Measurements from ENCODE around the gene MIB2. TPM values are rescaled to one million over a fixed set of nuclear protein-coding genes. Genes with fewer than 3 reads are reported as not detected.

The MIB2 gene
- total RNA-seq = 49.6 TPM

DNA sequence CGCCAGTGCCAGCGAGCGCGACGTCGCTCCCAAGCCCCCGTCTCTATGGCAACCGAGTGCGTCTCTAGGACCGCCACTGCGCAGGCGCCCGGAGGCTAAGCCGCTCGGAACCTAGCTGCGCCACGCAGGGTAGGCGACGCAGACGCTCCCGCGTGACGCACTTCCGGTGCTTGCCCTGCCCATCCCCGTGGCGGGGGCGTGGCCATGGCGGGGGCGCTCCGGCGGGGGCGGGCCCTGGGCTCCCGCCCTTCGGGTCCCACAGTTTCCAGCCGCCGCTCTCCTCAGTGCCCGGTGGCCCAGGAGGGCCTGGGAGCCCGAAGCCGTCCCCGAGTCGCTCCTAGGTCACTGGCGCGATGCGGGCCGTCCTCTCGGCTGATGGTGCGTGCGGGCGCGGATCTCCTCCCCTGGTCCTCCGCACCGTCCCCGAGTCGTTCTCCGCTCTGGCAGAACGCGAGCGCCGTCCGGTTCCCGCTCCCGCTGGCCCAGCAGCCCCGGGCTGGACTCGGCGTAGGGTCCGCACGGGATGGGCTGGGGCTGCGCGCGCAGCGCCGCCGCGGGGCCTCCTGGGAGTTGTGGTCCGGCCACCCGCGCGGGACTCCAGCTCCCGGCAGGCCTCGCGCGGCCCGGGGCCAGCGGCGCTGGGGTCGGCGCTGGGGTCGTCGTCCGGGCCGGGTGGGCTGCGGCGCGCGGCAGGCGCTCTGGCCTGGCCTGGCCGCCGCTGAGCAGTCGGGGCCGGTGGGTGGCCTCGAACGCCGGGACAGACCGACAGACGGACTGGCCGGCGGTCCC lies at the start of gene MIB2:
Gene MIB2 (plus strand): TSS at position 245 of the 789 bp plus-strand sequence. CDS start 7,953 bp downstream, outside the sequence.
- H3K9me3 ChIP-seq (ENCODE audit: control insufficient read depth in 3 of 3, low read length in 3 of 3) = no peaks in the 10 kb centered on the region
- no peaks in the 10 kb centered on the region for H3K27me3 ChIP-seq (ENCODE audit: control insufficient read depth in 3 of 3, insufficient read depth in 3 of 3, low read length in 3 of 3)
- peak within 1 kb of the TSS; percentile 87 to 98 (median 98) for H3K4me3 ChIP-seq (ENCODE audit: low read length in 3 of 3)
- peak within 1 kb of the TSS; percentile 87 to 100 (median 98) for H3K9ac ChIP-seq (ENCODE audit: low read depth in 1 of 3, low read length in 3 of 3)
- H3K4me1 ChIP-seq (ENCODE audit: control insufficient read depth in 3 of 3, insufficient read depth in 3 of 3, low read length in 3 of 3) = peaks cover 47 to 64% (median 55%) of the 10 kb centered on the region in 3 donors
- peaks cover 5 to 21% (median 12%) of the 10 kb centered on the region in 3 donors for H3K36me3 ChIP-seq (ENCODE audit: control insufficient read depth in 3 of 3, insufficient read depth in 3 of 3, low read length in 3 of 3)
- H3K27ac ChIP-seq (ENCODE audit: low read depth, low read length) = peak within 1 kb of the TSS; percentile 99

DNA sequence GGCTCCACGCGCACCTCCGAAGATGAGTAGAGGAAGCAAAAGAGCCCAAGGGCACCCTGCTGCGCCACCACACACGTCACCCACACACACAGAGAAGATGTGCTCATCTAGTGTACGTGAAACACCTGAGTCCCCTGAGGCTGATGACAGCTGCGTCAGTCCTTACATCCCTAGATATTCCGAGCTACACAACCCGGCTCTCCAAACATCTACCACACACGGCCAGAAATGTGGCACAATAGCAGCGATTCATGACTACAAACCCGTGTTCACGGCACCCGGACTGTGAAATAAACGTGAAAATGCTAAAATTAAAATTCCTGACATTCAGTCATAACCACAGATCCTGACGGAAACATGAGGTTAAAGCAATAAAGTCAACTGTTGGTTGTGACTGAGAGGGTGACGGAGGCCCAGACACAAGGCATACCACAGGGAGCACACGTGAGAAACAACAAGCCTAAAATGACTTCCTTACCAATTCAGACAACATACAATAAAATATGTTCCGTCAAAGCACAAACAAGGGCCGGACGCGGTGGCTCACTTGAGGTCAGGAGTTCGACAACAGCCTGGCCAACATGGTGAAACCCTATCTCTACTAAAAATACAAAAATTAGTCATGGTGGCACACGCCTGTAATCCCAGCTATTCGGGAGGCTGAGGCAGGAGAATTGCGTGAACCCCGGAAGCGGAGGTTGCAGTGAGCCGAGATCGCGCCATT lies 48.0 kb upstream of the MIB2 start:
- peaks cover 18 to 29% (median 18%) of the 10 kb centered on the region in 3 donors for H3K4me1 ChIP-seq (ENCODE audit: control insufficient read depth in 3 of 3, insufficient read depth in 3 of 3, low read length in 3 of 3)
- H3K9ac ChIP-seq (ENCODE audit: low read depth in 1 of 3, low read length in 3 of 3) = peak overlapping the region in 2 of 3 donors; percentile 20 to 66
- H3K9me3 ChIP-seq (ENCODE audit: control insufficient read depth in 3 of 3, low read length in 3 of 3) = no peaks in the 10 kb centered on the region
- no peaks in the 10 kb centered on the region for H3K27me3 ChIP-seq (ENCODE audit: control insufficient read depth in 3 of 3, insufficient read depth in 3 of 3, low read length in 3 of 3)
- H3K4me3 ChIP-seq (ENCODE audit: low read length in 3 of 3) = peak overlapping the region; percentile 16 to 45 (median 17)
- H3K27ac ChIP-seq (ENCODE audit: low read depth, low read length) = peak overlapping the region; percentile 66
- peaks cover 30 to 32% (median 30%) of the 10 kb centered on the region in 3 donors for H3K36me3 ChIP-seq (ENCODE audit: control insufficient read depth in 3 of 3, insufficient read depth in 3 of 3, low read length in 3 of 3)

DNA sequence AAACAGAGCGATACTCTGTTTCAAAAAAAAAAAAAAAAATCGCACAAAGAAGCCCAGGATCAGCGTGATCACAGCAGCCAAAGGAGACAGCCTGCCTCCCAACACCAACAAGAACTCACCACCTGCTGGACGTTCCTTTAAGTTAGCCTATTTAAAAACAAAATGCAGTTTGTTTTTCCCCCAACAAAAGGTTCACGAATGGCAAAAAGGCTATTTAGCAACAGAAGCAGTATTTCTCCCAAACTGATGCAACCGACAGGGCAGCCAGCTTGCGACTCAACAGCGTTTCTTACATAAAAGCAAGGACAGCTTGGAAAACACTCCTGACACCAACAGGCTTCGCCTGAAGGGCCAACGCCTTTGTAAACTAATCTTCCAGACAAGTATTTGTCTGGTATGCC lies 47.4 kb upstream of the MIB2 start:
- peak overlapping the region in 1 of 3 donors; percentile 1 for H3K9ac ChIP-seq (ENCODE audit: low read depth in 1 of 3, low read length in 3 of 3)
- H3K4me1 ChIP-seq (ENCODE audit: control insufficient read depth in 3 of 3, insufficient read depth in 3 of 3, low read length in 3 of 3) = peaks cover 18 to 29% (median 19%) of the 10 kb centered on the region in 3 donors
- H3K27ac ChIP-seq (ENCODE audit: low read depth, low read length) = peak overlapping the region; percentile 66
- peaks cover 24 to 26% (median 25%) of the 10 kb centered on the region in 3 donors for H3K36me3 ChIP-seq (ENCODE audit: control insufficient read depth in 3 of 3, insufficient read depth in 3 of 3, low read length in 3 of 3)
- no peaks in the 10 kb centered on the region for H3K27me3 ChIP-seq (ENCODE audit: control insufficient read depth in 3 of 3, insufficient read depth in 3 of 3, low read length in 3 of 3)
- H3K4me3 ChIP-seq (ENCODE audit: low read length in 3 of 3) = no peak overlapping the region
- no peaks in the 10 kb centered on the region for H3K9me3 ChIP-seq (ENCODE audit: control insufficient read depth in 3 of 3, low read length in 3 of 3)

DNA sequence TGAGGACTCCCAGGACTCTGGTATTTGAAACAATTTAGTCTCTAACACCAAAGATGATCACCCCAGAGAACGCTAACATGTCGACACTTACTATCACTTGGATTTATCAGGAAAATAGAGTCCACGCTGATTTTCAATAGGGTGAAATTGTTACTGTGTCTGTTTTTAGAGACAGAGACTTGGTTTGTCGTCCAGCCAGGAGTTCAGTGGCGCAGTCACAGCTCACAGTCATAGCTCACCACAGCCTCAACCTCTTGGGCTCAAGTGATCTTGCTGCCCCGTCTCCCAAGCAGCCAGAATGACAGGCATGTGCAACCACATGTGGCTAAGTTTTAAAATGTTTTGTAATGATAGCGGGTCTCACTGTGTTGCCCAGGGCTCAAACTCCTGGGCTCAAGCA lies 46.0 kb upstream of the MIB2 start:
- H3K4me3 ChIP-seq (ENCODE audit: low read length in 3 of 3) = no peak overlapping the region
- H3K27me3 ChIP-seq (ENCODE audit: control insufficient read depth in 3 of 3, insufficient read depth in 3 of 3, low read length in 3 of 3) = no peaks in the 10 kb centered on the region
- H3K9ac ChIP-seq (ENCODE audit: low read depth in 1 of 3, low read length in 3 of 3) = peak overlapping the region in 2 of 3 donors; percentile 33 to 40
- no peaks in the 10 kb centered on the region for H3K9me3 ChIP-seq (ENCODE audit: control insufficient read depth in 3 of 3, low read length in 3 of 3)
- peaks cover 13 to 19% (median 14%) of the 10 kb centered on the region in 3 donors for H3K36me3 ChIP-seq (ENCODE audit: control insufficient read depth in 3 of 3, insufficient read depth in 3 of 3, low read length in 3 of 3)
- H3K27ac ChIP-seq (ENCODE audit: low read depth, low read length) = no peak overlapping the region
- H3K4me1 ChIP-seq (ENCODE audit: control insufficient read depth in 3 of 3, insufficient read depth in 3 of 3, low read length in 3 of 3) = peaks cover 24 to 37% (median 24%) of the 10 kb centered on the region in 3 donors

DNA sequence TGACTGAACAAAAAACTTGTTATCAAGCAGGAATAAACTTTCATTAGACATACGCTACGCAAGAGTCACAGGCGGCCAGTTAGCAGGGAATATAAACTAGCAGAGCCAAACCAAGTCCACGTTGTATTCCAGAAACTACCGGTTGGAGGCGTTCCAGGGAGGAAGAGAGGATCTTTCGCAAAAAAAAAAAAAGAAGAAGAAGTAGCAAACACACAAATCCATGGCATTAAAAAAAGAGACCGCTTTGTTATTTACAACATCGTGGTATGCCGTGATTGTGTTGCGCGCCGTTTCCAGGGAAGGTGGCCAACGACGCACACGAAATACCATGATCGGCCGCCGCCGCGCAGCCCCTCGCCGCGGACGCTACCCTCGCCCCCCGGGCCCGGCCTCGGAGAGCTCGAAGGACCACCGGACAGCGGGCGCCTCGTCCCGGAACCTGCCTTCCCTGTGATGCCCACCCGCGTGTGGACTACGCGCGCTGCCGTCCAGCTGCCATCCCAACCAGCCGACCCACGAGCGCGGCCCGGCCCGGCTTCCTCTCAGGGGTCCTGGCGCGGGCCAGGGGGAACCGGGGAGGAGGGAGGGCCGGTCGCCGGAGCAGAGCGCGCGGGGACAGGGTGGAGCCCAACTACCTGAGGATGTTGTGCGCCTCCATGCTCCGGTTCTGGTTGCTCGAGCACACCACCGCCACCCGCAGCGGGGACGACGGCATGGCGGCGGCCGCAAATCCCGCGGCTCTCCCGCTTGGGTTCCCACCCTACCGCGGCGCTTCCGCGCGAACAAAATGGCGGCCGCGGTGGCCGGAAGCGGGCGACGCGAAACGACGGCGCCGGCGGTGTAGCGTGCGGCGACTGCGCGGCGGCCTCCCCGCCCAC lies 41.2 kb upstream of the MIB2 start:
- H3K4me1 ChIP-seq (ENCODE audit: control insufficient read depth in 3 of 3, insufficient read depth in 3 of 3, low read length in 3 of 3) = peaks cover 16 to 20% (median 20%) of the 10 kb centered on the region in 3 donors
- H3K36me3 ChIP-seq (ENCODE audit: control insufficient read depth in 3 of 3, insufficient read depth in 3 of 3, low read length in 3 of 3) = peaks cover 0 to 10% (median 4%) of the 10 kb centered on the region in 3 donors
- H3K9ac ChIP-seq (ENCODE audit: low read depth in 1 of 3, low read length in 3 of 3) = peak overlapping the region; percentile 99 to 100 (median 100)
- peaks cover 0 to 9% (median 4%) of the 10 kb centered on the region in 3 donors for H3K27me3 ChIP-seq (ENCODE audit: control insufficient read depth in 3 of 3, insufficient read depth in 3 of 3, low read length in 3 of 3)
- H3K27ac ChIP-seq (ENCODE audit: low read depth, low read length) = peak overlapping the region; percentile 98
- no peaks in the 10 kb centered on the region for H3K9me3 ChIP-seq (ENCODE audit: control insufficient read depth in 3 of 3, low read length in 3 of 3)
- peak overlapping the region; percentile 91 to 98 (median 95) for H3K4me3 ChIP-seq (ENCODE audit: low read length in 3 of 3)

DNA sequence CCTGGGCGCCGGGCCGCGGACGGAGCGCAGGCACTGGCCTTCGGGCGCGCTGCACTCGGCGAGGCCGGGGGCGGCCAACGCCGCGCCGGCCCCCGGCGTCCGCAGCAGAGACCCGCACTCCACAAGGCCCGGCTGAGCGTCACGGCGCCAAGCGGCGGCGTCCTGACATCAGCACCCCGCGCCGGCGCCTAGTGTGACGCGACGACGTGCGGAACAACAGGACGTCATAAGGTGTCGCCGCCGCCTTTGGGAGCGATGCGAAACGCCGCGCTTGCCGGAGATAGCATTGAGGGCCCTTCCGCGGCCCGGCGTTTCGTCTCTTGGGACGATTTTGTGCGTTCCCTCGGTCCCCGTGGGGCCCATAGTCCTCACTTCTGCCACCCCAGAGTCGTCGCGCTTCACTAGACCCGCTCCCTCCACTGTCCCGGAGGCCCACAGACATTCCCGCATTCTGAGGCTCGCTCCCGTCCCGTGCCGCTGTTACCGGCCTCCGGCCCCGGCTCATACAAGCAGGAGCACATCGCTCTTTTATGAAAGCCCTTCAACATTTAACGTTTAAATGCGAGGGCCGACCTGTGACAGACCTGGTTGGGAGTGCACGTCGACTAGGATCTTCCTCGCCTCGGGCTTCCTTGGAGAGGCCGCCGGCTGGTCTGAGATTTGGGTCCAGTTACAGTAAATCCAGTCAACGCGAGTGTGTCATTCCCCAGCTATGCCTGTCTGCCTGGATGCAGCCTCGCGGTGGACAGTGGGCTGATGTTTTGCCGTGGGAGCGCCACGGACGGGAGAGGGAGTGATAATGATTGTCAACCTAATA lies 40.4 kb upstream of the MIB2 start, which contains the start of gene SSU72:
Gene SSU72 (minus strand): TSS at position 143 of the 817 bp plus-strand sequence. CDS start 306 bp downstream, outside the sequence.
- no peaks in the 10 kb centered on the region for H3K9me3 ChIP-seq (ENCODE audit: control insufficient read depth in 3 of 3, low read length in 3 of 3)
- H3K36me3 ChIP-seq (ENCODE audit: control insufficient read depth in 3 of 3, insufficient read depth in 3 of 3, low read length in 3 of 3) = peaks cover 0 to 9% (median 2%) of the 10 kb centered on the region in 3 donors
- H3K27me3 ChIP-seq (ENCODE audit: control insufficient read depth in 3 of 3, insufficient read depth in 3 of 3, low read length in 3 of 3) = peaks cover 0 to 10% (median 4%) of the 10 kb centered on the region in 3 donors
- H3K27ac ChIP-seq (ENCODE audit: low read depth, low read length) = peak within 1 kb of the TSS; percentile 98
- peak within 1 kb of the TSS; percentile 91 to 98 (median 95) for H3K4me3 ChIP-seq (ENCODE audit: low read length in 3 of 3)
- peak within 1 kb of the TSS; percentile 99 to 100 (median 100) for H3K9ac ChIP-seq (ENCODE audit: low read depth in 1 of 3, low read length in 3 of 3)
- peaks cover 15 to 16% (median 16%) of the 10 kb centered on the region in 3 donors for H3K4me1 ChIP-seq (ENCODE audit: control insufficient read depth in 3 of 3, insufficient read depth in 3 of 3, low read length in 3 of 3)

DNA sequence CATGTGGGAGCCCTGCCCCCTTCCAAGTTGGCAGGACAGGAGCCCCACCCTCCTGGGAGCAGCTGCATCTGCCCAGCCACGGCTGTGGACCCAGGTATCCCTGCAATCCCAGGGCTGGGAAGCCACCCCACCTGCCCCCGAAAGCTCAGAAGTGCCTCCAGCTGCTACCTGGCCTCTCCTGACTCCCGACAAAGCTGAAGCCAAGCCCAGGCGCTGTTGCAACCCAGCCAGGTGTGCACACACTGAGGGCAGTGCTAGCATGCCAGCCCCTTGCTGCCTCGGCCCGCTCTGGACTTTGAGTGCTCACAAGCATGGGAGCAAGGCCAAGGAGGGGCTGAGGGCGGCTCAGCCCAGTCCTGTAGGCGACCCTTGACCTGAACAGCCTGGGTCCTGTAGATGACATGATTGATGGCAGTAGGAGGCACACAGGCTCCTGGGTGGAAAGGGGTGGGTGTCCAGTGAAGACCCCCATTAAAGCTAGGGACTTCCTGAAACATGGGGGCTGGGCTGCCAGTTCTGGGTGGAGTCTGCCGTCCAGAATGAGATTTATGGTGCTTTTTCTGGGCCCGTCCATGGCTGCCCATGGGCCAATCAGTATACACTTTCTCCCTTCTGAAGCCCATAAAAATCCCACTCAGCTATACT lies 37.8 kb upstream of the MIB2 start:
- H3K9ac ChIP-seq (ENCODE audit: low read depth in 1 of 3, low read length in 3 of 3) = no peak overlapping the region
- peaks cover 12 to 15% (median 13%) of the 10 kb centered on the region in 3 donors for H3K4me1 ChIP-seq (ENCODE audit: control insufficient read depth in 3 of 3, insufficient read depth in 3 of 3, low read length in 3 of 3)
- peaks cover 0 to 2% (median 0%) of the 10 kb centered on the region in 3 donors for H3K36me3 ChIP-seq (ENCODE audit: control insufficient read depth in 3 of 3, insufficient read depth in 3 of 3, low read length in 3 of 3)
- peaks cover 0 to 15% (median 10%) of the 10 kb centered on the region in 3 donors for H3K27me3 ChIP-seq (ENCODE audit: control insufficient read depth in 3 of 3, insufficient read depth in 3 of 3, low read length in 3 of 3)
- no peaks in the 10 kb centered on the region for H3K9me3 ChIP-seq (ENCODE audit: control insufficient read depth in 3 of 3, low read length in 3 of 3)
- no peak overlapping the region for H3K27ac ChIP-seq (ENCODE audit: low read depth, low read length)
- no peak overlapping the region for H3K4me3 ChIP-seq (ENCODE audit: low read length in 3 of 3)

DNA sequence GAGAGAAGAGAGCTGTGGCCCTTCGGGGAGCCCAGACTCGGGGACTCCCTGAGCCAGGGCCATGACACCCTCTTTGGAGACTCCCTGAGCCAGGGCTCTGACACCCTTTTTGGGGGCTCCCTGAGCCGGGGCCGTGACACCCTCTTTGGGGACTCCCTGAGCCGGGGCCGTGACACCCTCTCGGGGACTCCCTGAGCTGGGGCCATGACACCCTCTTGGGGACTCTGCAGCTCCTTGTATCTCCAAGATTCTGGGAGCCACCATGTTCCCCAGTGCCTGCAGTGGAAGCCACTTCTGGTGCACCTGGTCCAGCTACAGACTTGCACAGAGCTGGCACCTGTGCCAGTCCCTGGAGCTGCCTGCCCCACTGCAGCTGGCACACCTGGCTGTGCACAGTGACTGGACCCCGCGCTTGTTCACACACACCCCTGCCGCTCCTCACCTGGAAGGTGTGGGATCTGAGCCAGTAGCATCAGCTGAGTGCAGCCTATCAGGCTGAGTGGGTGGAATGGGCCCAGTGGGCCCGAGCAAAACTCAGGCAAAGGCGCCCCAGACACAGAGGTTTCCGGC lies 36.8 kb upstream of the MIB2 start:
- no peaks in the 10 kb centered on the region for H3K9me3 ChIP-seq (ENCODE audit: control insufficient read depth in 3 of 3, low read length in 3 of 3)
- peaks cover 0 to 2% (median 0%) of the 10 kb centered on the region in 3 donors for H3K36me3 ChIP-seq (ENCODE audit: control insufficient read depth in 3 of 3, insufficient read depth in 3 of 3, low read length in 3 of 3)
- H3K27ac ChIP-seq (ENCODE audit: low read depth, low read length) = no peak overlapping the region
- peaks cover 7 to 12% (median 10%) of the 10 kb centered on the region in 3 donors for H3K4me1 ChIP-seq (ENCODE audit: control insufficient read depth in 3 of 3, insufficient read depth in 3 of 3, low read length in 3 of 3)
- peaks cover 0 to 15% (median 15%) of the 10 kb centered on the region in 3 donors for H3K27me3 ChIP-seq (ENCODE audit: control insufficient read depth in 3 of 3, insufficient read depth in 3 of 3, low read length in 3 of 3)
- no peak overlapping the region for H3K4me3 ChIP-seq (ENCODE audit: low read length in 3 of 3)
- H3K9ac ChIP-seq (ENCODE audit: low read depth in 1 of 3, low read length in 3 of 3) = no peak overlapping the region
